Fibroblast of lung (primary cell): Measurements from ENCODE around the gene GNE. TPM values are rescaled to one million over a fixed set of nuclear protein-coding genes. Genes with fewer than 3 reads are reported as not detected.

ENCODE experiments used
- DNase-seq, 2 donors: peaks; one replicate each; pipeline versions ENCODE4 v3.0.0 to v3.0.0-alpha.2; 2010; ENCODE audit warnings: low read depth in 2 of 2
- H2AFZ ChIP-seq: 2 replicates; pipeline ENCODE4 v1.5.1; 2012; ENCODE audit warnings: low read length, control low read depth, inconsistent platforms
- H3K27ac ChIP-seq: 2 replicates; pipeline ENCODE4 v1.5.1; 2011; ENCODE audit warnings: low read length, control low read depth; ENCODE audit not compliant: insufficient read depth
- H3K27me3 ChIP-seq: 2 replicates; pipeline ENCODE4 v1.5.1; 2011; ENCODE audit warnings: mild to moderate bottlenecking, low read length; ENCODE audit not compliant: control insufficient read depth, insufficient read depth
- H3K36me3 ChIP-seq: 2 replicates; pipeline ENCODE4 v1.5.1; 2011; ENCODE audit warnings: low read length; ENCODE audit not compliant: control insufficient read depth, insufficient read depth
- H3K4me1 ChIP-seq: 2 replicates; pipeline ENCODE4 v1.5.1; 2011; ENCODE audit warnings: low read length; ENCODE audit not compliant: control insufficient read depth, insufficient read depth; ENCODE audit errors: extremely low read depth
- H3K4me2 ChIP-seq: 2 replicates; pipeline ENCODE4 v1.5.1; 2011; ENCODE audit warnings: low read length, control low read depth; ENCODE audit not compliant: insufficient read depth; ENCODE audit errors: extremely low read depth
- H3K4me3 ChIP-seq, 4 experiments: fragments of 200-600 bp in 1 of 4; sonication (generic) in 1 of 4; replicated peaks in 1 of 4; 2 replicates each; pipeline ENCODE4 v1.5.1; 2011 to 2016; ENCODE audit warnings: low read length in 4 of 4, low read depth in 3 of 4, mild to moderate bottlenecking in 3 of 4, control low read depth in 2 of 4, inconsistent platforms in 1 of 4, mixed read lengths in 1 of 4; ENCODE audit not compliant: insufficient read depth in 1 of 4; ENCODE audit errors: control extremely low read depth in 1 of 4
- H3K79me2 ChIP-seq: 2 replicates; pipeline ENCODE4 v1.5.1; 2012; ENCODE audit warnings: mild to moderate bottlenecking, low read length, inconsistent platforms; ENCODE audit not compliant: control insufficient read depth, insufficient read depth
- H3K9ac ChIP-seq: 2 replicates; pipeline ENCODE4 v1.5.1; 2011; ENCODE audit warnings: mild to moderate bottlenecking, low read length, control low read depth; ENCODE audit not compliant: insufficient read depth
- H3K9me3 ChIP-seq: 2 replicates; pipeline ENCODE4 v1.5.1; 2012; ENCODE audit warnings: low read depth, low read length; ENCODE audit not compliant: control insufficient read depth, insufficient read depth
- H4K20me1 ChIP-seq: 2 replicates; pipeline ENCODE4 v1.5.1; 2011; ENCODE audit warnings: low read length; ENCODE audit not compliant: control insufficient read depth, insufficient read depth; ENCODE audit errors: extremely low read depth
- EZH2 ChIP-seq: IDR thresholded peaks from 2 replicates; pipeline ENCODE4 v1.5.1; 2012; ENCODE audit warnings: low read length, control low read depth, mild to moderate bottlenecking; ENCODE audit errors: missing control alignments
- polyA plus RNA-seq, 2 donors: library from polyadenylated mRNA; depleted of rRNA in 1 of 2; stranded (reverse) in 1 of 2; unstranded in 1 of 2; fragments of >200 nt; gene quantifications; 2 replicates each; pipeline ENCODE4 v1.2.1, GENCODE V29; 2011 to 2012; ENCODE audit warnings: missing spikeins in 1 of 2
- total RNA-seq: library from RNA; depleted of rRNA; stranded (reverse); fragments of >200 nt; gene quantifications from 2 replicates; pipeline ENCODE4 v1.2.1, GENCODE V29; 2014
- TF ChIP-seq, protein P1 (sequence below), 2 donors: IDR thresholded peaks in 1 of 2; conservative IDR thresholded peaks in 1 of 2; 1 replicate in 1 of 2; 2 replicates in 1 of 2; pipeline ENCODE4 v1.5.1; 2011 to 2012; ENCODE audit warnings: low read length in 2 of 2, control low read depth in 1 of 2, inconsistent platforms in 1 of 2, low read depth in 1 of 2, mild to moderate bottlenecking in 1 of 2

The GNE gene
- total and polyA plus RNA-seq, 2 donors (not counting 1 experiment from before 2014, with no cell fraction given) = 22.1 to 31.2 TPM

- Histone ChIP-seq H3K27ac (no peak overlapping the region), H3K9ac (no peak overlapping the region), H3K4me3 (no peak overlapping the region), H3K79me2 (peaks cover 6% of the 10 kb centered on the region), H3K4me1 (no peaks in the 10 kb centered on the region), H3K9me3 (no peaks in the 10 kb centered on the region), H3K36me3 (peaks cover 25% of the 10 kb centered on the region), H3K27me3 (no peaks in the 10 kb centered on the region), H3K4me2 (no peak overlapping the region), H2AFZ (no peak overlapping the region), H4K20me1 (no peaks in the 10 kb centered on the region)
- no peak for DNase-seq
- TF ChIP-seq, protein P1, sequence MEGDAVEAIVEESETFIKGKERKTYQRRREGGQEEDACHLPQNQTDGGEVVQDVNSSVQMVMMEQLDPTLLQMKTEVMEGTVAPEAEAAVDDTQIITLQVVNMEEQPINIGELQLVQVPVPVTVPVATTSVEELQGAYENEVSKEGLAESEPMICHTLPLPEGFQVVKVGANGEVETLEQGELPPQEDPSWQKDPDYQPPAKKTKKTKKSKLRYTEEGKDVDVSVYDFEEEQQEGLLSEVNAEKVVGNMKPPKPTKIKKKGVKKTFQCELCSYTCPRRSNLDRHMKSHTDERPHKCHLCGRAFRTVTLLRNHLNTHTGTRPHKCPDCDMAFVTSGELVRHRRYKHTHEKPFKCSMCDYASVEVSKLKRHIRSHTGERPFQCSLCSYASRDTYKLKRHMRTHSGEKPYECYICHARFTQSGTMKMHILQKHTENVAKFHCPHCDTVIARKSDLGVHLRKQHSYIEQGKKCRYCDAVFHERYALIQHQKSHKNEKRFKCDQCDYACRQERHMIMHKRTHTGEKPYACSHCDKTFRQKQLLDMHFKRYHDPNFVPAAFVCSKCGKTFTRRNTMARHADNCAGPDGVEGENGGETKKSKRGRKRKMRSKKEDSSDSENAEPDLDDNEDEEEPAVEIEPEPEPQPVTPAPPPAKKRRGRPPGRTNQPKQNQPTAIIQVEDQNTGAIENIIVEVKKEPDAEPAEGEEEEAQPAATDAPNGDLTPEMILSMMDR (conservative IDR thresholded peaks at IDR 0.05 in 1 of 2, IDR thresholded peaks at IDR 0.05 in 1 of 2; ENCODE audit: low read depth in 1 of 2, low read length in 2 of 2) = no peak
- TF ChIP-seq EZH2 = no peak
Measured at GRCh38 chr9:36218011-36218410, 40.2 kb downstream of the GNE start.

DNA sequence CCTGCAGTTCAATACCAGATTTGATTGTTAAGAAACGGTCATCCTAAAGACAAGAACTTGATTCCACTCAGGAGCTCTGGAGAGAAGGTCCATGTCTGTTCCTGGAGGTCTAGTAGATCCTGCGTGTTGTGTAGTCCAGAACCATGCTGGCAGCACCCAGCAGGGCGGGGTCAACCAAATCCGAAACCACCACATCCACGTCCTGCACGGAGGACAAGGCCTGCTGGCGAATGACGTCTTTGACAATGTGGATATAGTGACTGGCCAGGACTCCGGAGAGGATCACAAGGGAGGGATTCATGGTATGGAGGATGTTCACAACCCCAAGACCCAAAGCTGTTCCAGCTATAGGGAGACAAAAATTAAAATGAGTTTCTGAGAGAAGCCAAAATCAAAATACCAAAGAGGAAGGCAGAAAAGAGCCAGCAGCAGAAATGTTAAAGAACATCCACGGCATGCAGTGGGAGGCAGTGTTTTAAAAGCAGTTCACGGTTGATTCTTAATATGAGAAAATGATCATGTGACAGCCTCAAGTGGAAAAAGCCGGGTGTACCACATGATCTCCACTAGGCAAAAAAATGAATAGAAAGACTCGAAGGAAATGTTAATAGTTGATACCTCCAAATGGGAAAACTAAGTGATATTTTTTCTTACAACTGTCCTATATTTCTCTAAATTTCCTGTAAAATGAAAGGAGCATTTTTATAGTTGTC is 40.8 kb downstream of the GNE start:
- Histone ChIP-seq H2AFZ (no peak overlapping the region), H3K4me1 (no peaks in the 10 kb centered on the region), H3K36me3 (peaks cover 22% of the 10 kb centered on the region), H3K27ac (no peak overlapping the region), H4K20me1 (no peaks in the 10 kb centered on the region), H3K4me2 (no peak overlapping the region), H3K79me2 (peaks cover 10% of the 10 kb centered on the region), H3K9me3 (no peaks in the 10 kb centered on the region), H3K27me3 (no peaks in the 10 kb centered on the region), H3K4me3 (no peak overlapping the region), H3K9ac (no peak overlapping the region)
- no peak for DNase-seq
- no peak for TF ChIP-seq EZH2
- TF ChIP-seq, protein P1 (conservative IDR thresholded peaks at IDR 0.05 in 1 of 2, IDR thresholded peaks at IDR 0.05 in 1 of 2; ENCODE audit: low read depth in 1 of 2, low read length in 2 of 2) = no peak

GRCh38 chr9:36214571-36214970 is 43.7 kb downstream of the GNE start:
- Histone ChIP-seq H3K27ac (no peak overlapping the region), H3K4me3 (no peak overlapping the region), H3K79me2 (peaks cover 35% of the 10 kb centered on the region), H3K9me3 (no peaks in the 10 kb centered on the region), H4K20me1 (no peaks in the 10 kb centered on the region), H3K9ac (no peak overlapping the region), H3K27me3 (no peaks in the 10 kb centered on the region), H3K36me3 (peaks cover 25% of the 10 kb centered on the region), H2AFZ (no peak overlapping the region), H3K4me2 (no peak overlapping the region), H3K4me1 (peaks cover 2% of the 10 kb centered on the region)
- no peak for TF ChIP-seq EZH2
- TF ChIP-seq, protein P1 (conservative IDR thresholded peaks at IDR 0.05 in 1 of 2, IDR thresholded peaks at IDR 0.05 in 1 of 2; ENCODE audit: low read depth in 1 of 2, low read length in 2 of 2) = no peak
- DNase-seq = peak; percentile 51 to 65
